GM23338 (cell line): ENCODE measurements around the gene RXYLT1. TPM values are rescaled to one million over a fixed set of nuclear protein-coding genes. Genes with fewer than 3 reads are reported as not detected.

Experiments used
- ATAC-seq: fragments of 200-7000 bp; cut with Tn5 transposase; 3 replicates; pipeline ENCODE4 v1.9.1; 2020
- DNase-seq: peaks from one replicate; pipeline ENCODE4 v3.0.0-alpha.2; 2015; ENCODE audit warnings: low spot score
- H2AFZ ChIP-seq: fragments of 200-600 bp; sonication (generic); 2 replicates; pipeline ENCODE4 v1.8.0; 2016; ENCODE audit warnings: antibody characterized with exemption, mild to moderate bottlenecking, moderate library complexity
- H3F3A ChIP-seq: fragments of 200-600 bp; sonication (generic); replicated peaks from 2 replicates; pipeline ENCODE4 v1.8.0; 2017; ENCODE audit warnings: antibody characterized with exemption, mixed run types, low read depth
- H3K27ac ChIP-seq: fragments of 200-600 bp; sonication (generic); 2 replicates; pipeline ENCODE4 v1.6.1; 2016; ENCODE audit warnings: low read depth
- H3K27me3 ChIP-seq: fragments of 200-600 bp; sonication (generic); 2 replicates; pipeline ENCODE4 v1.8.0; 2016; ENCODE audit warnings: mild to moderate bottlenecking, mixed run types, moderate library complexity; ENCODE audit not compliant: insufficient read depth
- H3K36me3 ChIP-seq: fragments of 200-600 bp; sonication (generic); 2 replicates; pipeline ENCODE4 v1.8.0; 2016; ENCODE audit warnings: mild to moderate bottlenecking; ENCODE audit not compliant: insufficient read depth
- H3K4me1 ChIP-seq: fragments of 200-600 bp; sonication (generic); 2 replicates; pipeline ENCODE4 v1.8.0; 2016; ENCODE audit warnings: mild to moderate bottlenecking, moderate library complexity; ENCODE audit not compliant: insufficient read depth
- H3K4me2 ChIP-seq: fragments of 200-600 bp; sonication (generic); 2 replicates; pipeline ENCODE4 v1.7.1; 2017; ENCODE audit warnings: mixed run types
- H3K4me3 ChIP-seq: fragments of 200-600 bp; sonication (generic); 2 replicates; pipeline ENCODE4 v1.6.1; 2016; ENCODE audit warnings: mixed run types
- H3K79me2 ChIP-seq: fragments of 200-600 bp; sonication (generic); replicated peaks from 2 replicates; pipeline ENCODE4 v1.8.0; 2017; ENCODE audit warnings: mild to moderate bottlenecking; ENCODE audit not compliant: insufficient read depth
- H3K9me2 ChIP-seq: fragments of 200-600 bp; sonication (generic); 2 replicates; pipeline ENCODE4 v1.8.0; 2017; ENCODE audit not compliant: insufficient read depth
- H4K20me1 ChIP-seq: fragments of 200-600 bp; sonication (generic); replicated peaks from 2 replicates; pipeline ENCODE4 v1.8.0; 2017; ENCODE audit warnings: mild to moderate bottlenecking; ENCODE audit not compliant: insufficient read depth
- H3K27ac Mint-ChIP-seq: 2 replicates; pipeline ENCODE4 v1.8.0; 2020; ENCODE audit warnings: inconsistent platforms, mild to moderate bottlenecking, moderate library complexity, mixed read lengths
- H3K27me3 Mint-ChIP-seq: 3 replicates; pipeline ENCODE4 v1.8.0; 2022; ENCODE audit warnings: low read depth, mild to moderate bottlenecking, moderate library complexity, mixed read lengths, inconsistent platforms; ENCODE audit not compliant: insufficient read depth, poor library complexity
- H3K36me3 Mint-ChIP-seq: 3 replicates; pipeline ENCODE4 v1.8.0; 2021; ENCODE audit warnings: low read depth, mild to moderate bottlenecking, inconsistent platforms, moderate library complexity, mixed read lengths
- H3K4me1 Mint-ChIP-seq: 3 replicates; pipeline ENCODE4 v1.8.0; 2020; ENCODE audit warnings: mild to moderate bottlenecking, inconsistent platforms, mixed read lengths
- H3K4me3 Mint-ChIP-seq: 3 replicates; pipeline ENCODE4 v1.8.0; 2021; ENCODE audit warnings: moderate library complexity, mild to moderate bottlenecking, inconsistent platforms, mixed read lengths
- H3K9me3 Mint-ChIP-seq: 3 replicates; pipeline ENCODE4 v1.8.0; 2020; ENCODE audit warnings: moderate library complexity, mild to moderate bottlenecking, inconsistent platforms, mixed read lengths
- CREB1 ChIP-seq: fragments of 250-450 bp; sonication (Bioruptor Pico); IDR thresholded peaks from 2 replicates; pipeline ENCODE4 v1.5.0; 2020; ENCODE audit warnings: low read depth, mild to moderate bottlenecking, moderate library complexity
- CTCF ChIP-seq, 2 experiments: fragments of 200-600 bp in 1 of 2; sonication (generic) in 1 of 2; conservative IDR thresholded peaks; 2 replicates each; pipeline versions ENCODE4 v1.5.1 to v1.6.1; 2016 to 2017; ENCODE audit warnings: antibody characterized with exemption in 2 of 2, low read depth in 2 of 2, mild to moderate bottlenecking in 2 of 2, moderate library complexity in 1 of 2
- ETS1 ChIP-seq: IDR thresholded peaks from 2 replicates; pipeline ENCODE4 v1.6.1; 2016; ENCODE audit warnings: antibody characterized with exemption
- EZH2 ChIP-seq: fragments of 200-600 bp; sonication (generic); IDR thresholded peaks from one replicate; pipeline ENCODE4 v1.8.0; 2017; ENCODE audit warnings: antibody characterized with exemption, mild to moderate bottlenecking, low read depth; ENCODE audit not compliant: unreplicated experiment
- EZH2phosphoT487 ChIP-seq: fragments of 200-600 bp; sonication (generic); IDR thresholded peaks from one replicate; pipeline ENCODE4 v1.8.1; 2018; ENCODE audit warnings: antibody characterized with exemption; ENCODE audit not compliant: unreplicated experiment
- JUNB ChIP-seq: IDR thresholded peaks from one replicate; pipeline ENCODE4 v1.6.1; 2016; ENCODE audit warnings: antibody characterized with exemption; ENCODE audit not compliant: unreplicated experiment
- NANOG ChIP-seq: IDR thresholded peaks from 2 replicates; pipeline ENCODE4 v1.6.1; 2016; ENCODE audit warnings: antibody characterized with exemption, borderline replicate concordance
- POLR2AphosphoS5 ChIP-seq: IDR thresholded peaks from 2 replicates; pipeline ENCODE4 v1.6.1; 2016; ENCODE audit warnings: antibody characterized with exemption, low read depth
- REST ChIP-seq: IDR thresholded peaks from one replicate; pipeline ENCODE4 v1.6.1; 2018; ENCODE audit warnings: antibody characterized with exemption; ENCODE audit not compliant: unreplicated experiment
- STAT1 ChIP-seq: IDR thresholded peaks from one replicate; pipeline ENCODE4 v1.6.1; 2016; ENCODE audit warnings: antibody characterized with exemption; ENCODE audit not compliant: unreplicated experiment
- ZNF114 ChIP-seq: fragments of 250-450 bp; sonication (Bioruptor Pico); IDR thresholded peaks from 2 replicates; pipeline ENCODE4 v1.5.0; 2020; ENCODE audit warnings: mild to moderate bottlenecking, moderate library complexity
- ZNF331 ChIP-seq: fragments of 250-450 bp; sonication (Bioruptor Pico); IDR thresholded peaks from 2 replicates; pipeline ENCODE4 v1.5.0; 2020; ENCODE audit warnings: low read depth, mild to moderate bottlenecking, moderate library complexity
- ZNF462 ChIP-seq: fragments of 250-450 bp; sonication (Bioruptor Pico); IDR thresholded peaks from 2 replicates; pipeline ENCODE4 v1.5.0; 2020; ENCODE audit warnings: mild to moderate bottlenecking, moderate library complexity
- polyA plus RNA-seq: library from polyadenylated mRNA; unstranded; fragments of >200 nt; fragmentation: Nextera tagmentation; extraction: Ambion mirVana; gene quantifications from 2 replicates; pipeline ENCODE4 v1.2.1, GENCODE V29; 2016
- total RNA-seq: library from RNA; depleted of rRNA; stranded (reverse); fragments of >200 nt; shearing (Covaris generic); gene quantifications from 2 replicates; pipeline ENCODE4 v1.2.3, GENCODE V29; 2014

RXYLT1 gene
- total and polyA plus RNA-seq, 2 experiments from 2014 or later, result 10.1 to 11.1 TPM

- ATAC-seq, result no peak
- H3K27ac Mint-ChIP-seq, result no peak overlapping the region
- DNase-seq, result no peak
- Histone ChIP-seq H3K27ac (no peak overlapping the region), H3K79me2 (no peaks in the 10 kb centered on the region), H3F3A (no peaks in the 10 kb centered on the region), H3K36me3 (no peaks in the 10 kb centered on the region), H3K9me2 (0 out of 2 replicates have a peak, but pooled peaks cover 4% of the 10 kb centered on the region), H3K27me3 (peaks cover 18% of the 10 kb centered on the region; the same call in 1 of the 2 replicates), H3K4me2 (no peak overlapping the region), H3K4me1 (peaks cover 6% of the 10 kb centered on the region; the same call in 1 of the 2 replicates), H3K4me3 (no peak overlapping the region), H4K20me1 (no peaks in the 10 kb centered on the region), H2AFZ (no peak overlapping the region)
- no peaks in the 10 kb centered on the region for H3K4me1 Mint-ChIP-seq
- H3K27me3 Mint-ChIP-seq, result peaks cover 9% of the 10 kb centered on the region
- no peaks in the 10 kb centered on the region for H3K36me3 Mint-ChIP-seq
- no peak overlapping the region for H3K4me3 Mint-ChIP-seq
- no peak for TF ChIP-seq EZH2phosphoT487
- no peak for TF ChIP-seq EZH2
- TF ChIP-seq ZNF462, result no peak
- no peak for TF ChIP-seq ZNF331 (CRISPR knock-in tag)
- TF ChIP-seq ZNF114 (CRISPR knock-in tag), result no peak
- TF ChIP-seq JUNB, result no peak
- no peak for TF ChIP-seq CREB1 (CRISPR knock-in tag)
- no peak for TF ChIP-seq NANOG
- TF ChIP-seq REST, result no peak
- no peak for TF ChIP-seq POLR2AphosphoS5
- no peak for TF ChIP-seq CTCF (conservative IDR thresholded peaks at IDR 0.05; ENCODE audit: low read depth in 2 of 2)
- no peak for TF ChIP-seq ETS1
- TF ChIP-seq STAT1, result no peak
- no peaks in the 10 kb centered on the region; the same call in 1 of the 3 replicates for H3K9me3 Mint-ChIP-seq
Measured at GRCh38 chr12:63820427-63820826, 40.7 kb downstream of the RXYLT1 start.
